Right atrium auricular region (tissue), 2 donors: ENCODE measurements around the gene SLC2A8. TPM values are rescaled to one million over a fixed set of nuclear protein-coding genes. Genes with fewer than 3 reads are reported as not detected.
A peak's percentile ranks its signal among the peaks of the same experiment; 100 is the strongest.

ENCODE experiments used
- DNase-seq: peaks from one replicate; pipeline ENCODE4 v3.0.0-alpha.2; 2019; ENCODE audit warnings: low spot score
- H3K27ac ChIP-seq, 2 donors: fragments of 200-600 bp; sonication (generic); 1 replicate in 1 of 2; 2 replicates in 1 of 2; pipeline ENCODE4 v1.5.1; 2016 to 2019
- H3K27me3 ChIP-seq, 2 donors: fragments of 200-600 bp; sonication (generic); one replicate each; pipeline versions ENCODE4 v1.5.1 to v1.6.0; 2017 to 2019
- H3K36me3 ChIP-seq: fragments of 200-600 bp; sonication (generic); one replicate; pipeline ENCODE4 v1.5.1; 2016
- H3K4me1 ChIP-seq, 2 donors: fragments of 200-600 bp; sonication (generic); one replicate each; pipeline versions ENCODE4 v1.5.1 to v1.6.0; 2017 to 2019
- H3K4me3 ChIP-seq, 2 donors: fragments of 200-600 bp; sonication (generic); 1 replicate in 1 of 2; 2 replicates in 1 of 2; pipeline ENCODE4 v1.5.1; 2017 to 2019; ENCODE audit warnings: mild to moderate bottlenecking in 1 of 2, moderate library complexity in 1 of 2
- H3K9me3 ChIP-seq, 2 donors: fragments of 200-600 bp; sonication (generic); one replicate each; pipeline ENCODE4 v1.5.1; 2019
- total RNA-seq, 2 donors: library from RNA; depleted of rRNA; stranded (reverse); fragments of >200 nt; gene quantifications; one replicate each; pipeline ENCODE4 v1.1.0, GENCODE V29; 2016
- TF ChIP-seq, protein P1 (sequence below), 2 donors: fragments of 200-600 bp; sonication (generic); IDR thresholded peaks; one replicate each; pipeline ENCODE4 v1.5.1; 2019; ENCODE audit warnings: antibody characterized with exemption in 2 of 2

SLC2A8 gene
- total RNA-seq, 2 donors from 2014 or later = 19.2 to 19.8 TPM

DNA sequence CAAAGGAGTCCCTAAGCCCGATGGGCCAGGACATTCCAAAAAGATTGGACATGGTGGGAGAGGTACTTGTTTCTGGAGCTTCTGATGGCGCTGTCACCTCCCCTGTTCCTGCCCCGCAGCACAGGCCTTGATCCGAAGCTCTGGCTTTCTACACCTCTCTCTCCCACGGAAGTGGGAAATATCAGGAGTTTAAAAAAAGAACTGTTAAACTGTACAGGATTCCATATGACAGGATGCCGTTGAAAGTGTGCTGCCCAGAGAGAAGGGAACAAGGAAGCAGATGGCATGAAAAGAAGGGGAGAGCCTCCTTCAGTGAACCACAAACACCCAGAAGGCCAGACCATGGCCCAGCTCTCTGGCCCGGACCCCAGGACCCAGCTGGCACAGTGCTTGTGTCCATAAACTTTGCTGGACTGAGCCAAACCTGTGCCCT lies 26.8 kb upstream of the SLC2A8 start:
- no peak for DNase-seq
- TF ChIP-seq, protein P1, sequence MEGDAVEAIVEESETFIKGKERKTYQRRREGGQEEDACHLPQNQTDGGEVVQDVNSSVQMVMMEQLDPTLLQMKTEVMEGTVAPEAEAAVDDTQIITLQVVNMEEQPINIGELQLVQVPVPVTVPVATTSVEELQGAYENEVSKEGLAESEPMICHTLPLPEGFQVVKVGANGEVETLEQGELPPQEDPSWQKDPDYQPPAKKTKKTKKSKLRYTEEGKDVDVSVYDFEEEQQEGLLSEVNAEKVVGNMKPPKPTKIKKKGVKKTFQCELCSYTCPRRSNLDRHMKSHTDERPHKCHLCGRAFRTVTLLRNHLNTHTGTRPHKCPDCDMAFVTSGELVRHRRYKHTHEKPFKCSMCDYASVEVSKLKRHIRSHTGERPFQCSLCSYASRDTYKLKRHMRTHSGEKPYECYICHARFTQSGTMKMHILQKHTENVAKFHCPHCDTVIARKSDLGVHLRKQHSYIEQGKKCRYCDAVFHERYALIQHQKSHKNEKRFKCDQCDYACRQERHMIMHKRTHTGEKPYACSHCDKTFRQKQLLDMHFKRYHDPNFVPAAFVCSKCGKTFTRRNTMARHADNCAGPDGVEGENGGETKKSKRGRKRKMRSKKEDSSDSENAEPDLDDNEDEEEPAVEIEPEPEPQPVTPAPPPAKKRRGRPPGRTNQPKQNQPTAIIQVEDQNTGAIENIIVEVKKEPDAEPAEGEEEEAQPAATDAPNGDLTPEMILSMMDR (IDR thresholded peaks at IDR 0.05) = no peak
- Histone ChIP-seq H3K9me3 (no peaks in the 10 kb centered on the region), H3K27me3 (no peaks in the 10 kb centered on the region), H3K36me3 (no peaks in the 10 kb centered on the region), H3K27ac (no peak overlapping the region), H3K4me1 (peaks cover 0 to 14% of the 10 kb centered on the region in 2 donors), H3K4me3 (no peak overlapping the region)

DNA sequence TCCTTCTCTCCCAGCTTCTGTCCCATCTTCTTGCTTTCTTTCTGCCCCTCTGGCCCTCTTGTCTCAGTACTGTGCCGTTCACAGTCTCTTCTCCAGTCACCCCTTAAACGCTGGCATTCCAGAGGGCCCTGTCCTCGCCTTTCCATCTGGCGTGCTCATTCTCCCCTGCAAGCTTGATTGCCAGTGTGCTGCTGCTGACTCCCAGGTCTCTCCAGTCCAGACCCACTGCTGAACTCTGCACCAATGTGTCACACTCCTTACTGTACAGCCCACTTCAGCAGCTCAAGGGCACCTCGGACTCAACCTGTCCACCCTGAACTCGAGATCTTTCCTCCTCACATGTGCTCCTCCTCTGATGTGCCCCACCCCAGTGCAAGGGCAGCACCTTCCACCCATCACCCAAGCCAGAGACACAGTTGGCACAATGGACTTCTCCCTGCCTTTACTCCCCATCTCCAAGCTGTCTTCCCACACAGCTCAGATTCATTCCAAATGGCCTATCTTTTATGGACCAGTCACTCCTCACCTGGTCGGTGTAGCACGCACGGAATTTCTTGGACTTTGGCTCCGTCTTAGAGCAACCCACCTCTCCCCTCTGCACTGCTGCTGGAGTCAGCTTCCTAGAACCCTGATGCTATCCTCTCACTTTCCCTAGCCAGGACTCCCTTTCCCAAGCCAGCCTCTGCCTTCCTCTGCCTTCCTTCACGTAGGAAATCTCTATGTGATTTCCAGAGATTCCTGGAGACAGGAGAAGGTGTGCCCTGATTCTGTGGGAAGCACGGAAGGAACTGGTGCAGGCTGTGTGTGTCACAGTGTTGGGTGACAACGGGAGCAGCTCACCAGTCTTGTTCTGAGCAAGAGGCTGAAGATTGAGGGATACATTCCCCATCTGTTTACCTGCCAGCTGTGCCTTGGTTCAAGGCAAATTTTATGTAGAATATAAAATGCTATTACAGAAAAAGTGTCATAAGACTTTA lies 26.0 kb upstream of the SLC2A8 start:
- Histone ChIP-seq H3K36me3 (no peaks in the 10 kb centered on the region), H3K27me3 (no peaks in the 10 kb centered on the region), H3K9me3 (no peaks in the 10 kb centered on the region), H3K27ac (no peak overlapping the region), H3K4me1 (peaks cover 0 to 14% of the 10 kb centered on the region in 2 donors), H3K4me3 (no peak overlapping the region)
- DNase-seq = peak; percentile 48
- TF ChIP-seq, protein P1 (IDR thresholded peaks at IDR 0.05) = no peak

DNA sequence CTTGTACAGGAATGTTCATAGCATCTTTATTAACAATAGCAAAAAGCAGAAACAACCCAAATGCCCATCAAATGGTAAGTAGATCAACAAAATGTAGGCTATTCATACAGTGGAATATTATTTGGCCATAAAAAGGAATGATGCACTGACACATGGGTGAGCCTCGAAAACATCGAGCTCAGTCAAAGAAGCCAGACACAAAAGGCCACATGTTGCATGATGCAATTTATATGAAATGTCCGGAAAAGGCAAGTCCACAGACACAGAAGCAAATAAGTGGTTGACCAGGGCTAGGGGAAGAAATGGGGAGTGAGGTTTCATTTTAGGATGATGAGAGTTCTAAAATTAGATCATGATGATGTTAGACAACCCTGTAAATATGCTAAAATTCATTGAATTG lies 16.5 kb upstream of the SLC2A8 start:
- DNase-seq = no peak
- Histone ChIP-seq H3K27ac (no peak overlapping the region), H3K9me3 (peaks cover 0 to 5% of the 10 kb centered on the region in 2 donors), H3K4me1 (no peaks in the 10 kb centered on the region), H3K27me3 (no peaks in the 10 kb centered on the region), H3K4me3 (no peak overlapping the region), H3K36me3 (no peaks in the 10 kb centered on the region)
- TF ChIP-seq, protein P1 (IDR thresholded peaks at IDR 0.05) = no peak

DNA sequence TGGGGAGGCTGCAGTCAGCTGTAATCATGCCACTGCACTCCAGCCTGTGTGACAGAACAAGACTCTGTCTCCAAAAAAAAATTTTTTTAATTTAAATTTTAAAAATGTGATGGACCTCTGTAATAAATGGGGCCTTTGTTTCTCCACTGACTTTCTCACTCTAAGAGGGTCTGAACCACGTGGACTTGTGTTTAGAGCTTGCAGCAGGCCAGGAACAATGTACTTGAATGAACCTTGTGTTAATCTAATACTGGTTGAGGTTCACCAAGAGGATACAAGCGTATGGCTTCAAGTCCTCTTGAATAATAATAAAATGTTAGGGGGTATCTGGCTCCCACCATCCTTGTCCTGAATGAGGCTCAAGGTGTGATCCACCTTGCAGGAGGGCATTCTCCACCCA lies 14.4 kb upstream of the SLC2A8 start:
- Histone ChIP-seq H3K4me1 (no peaks in the 10 kb centered on the region), H3K27me3 (no peaks in the 10 kb centered on the region), H3K9me3 (peaks cover 0 to 5% of the 10 kb centered on the region in 2 donors), H3K4me3 (no peak overlapping the region), H3K27ac (no peak overlapping the region), H3K36me3 (no peaks in the 10 kb centered on the region)
- no peak for DNase-seq
- TF ChIP-seq, protein P1 (IDR thresholded peaks at IDR 0.05) = no peak

DNA sequence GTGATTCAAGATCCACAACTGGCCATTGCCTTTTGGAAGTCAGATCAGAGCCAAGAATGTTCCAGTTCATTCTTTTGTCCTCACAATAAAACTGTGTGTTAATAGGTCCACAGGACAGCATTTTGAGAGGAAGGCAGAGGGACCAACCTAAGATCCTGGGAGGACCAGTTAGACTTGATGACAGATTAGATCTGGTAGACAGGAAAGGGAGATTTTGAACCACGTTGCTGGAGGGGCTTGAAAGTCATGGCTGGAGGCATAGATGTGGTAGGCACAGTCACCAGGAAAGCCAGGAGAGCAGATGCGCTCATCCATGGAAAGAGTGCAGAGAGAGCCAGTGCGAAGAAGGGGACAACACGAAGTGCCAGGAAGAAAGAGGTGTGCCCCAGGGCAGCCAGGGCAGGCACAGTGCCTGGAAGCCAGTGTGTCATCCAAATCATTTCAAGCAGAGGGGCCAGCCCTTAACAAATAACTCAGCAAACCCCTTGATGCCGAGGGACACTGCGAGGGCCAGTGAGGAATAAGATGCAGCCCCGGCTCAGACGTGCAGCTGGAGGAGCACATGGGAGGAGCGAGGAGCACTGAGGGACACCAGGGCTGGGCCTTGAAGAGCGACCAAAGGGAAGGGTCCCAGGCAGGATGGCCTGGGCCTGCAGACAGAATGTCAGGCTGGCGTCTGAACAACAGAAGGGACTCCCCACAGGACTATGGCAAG lies 12.8 kb upstream of the SLC2A8 start:
- H3K27ac ChIP-seq = no peak overlapping the region
- no peaks in the 10 kb centered on the region for H3K27me3 ChIP-seq
- no peak for DNase-seq
- peaks cover 0 to under 1% of the 10 kb centered on the region in 2 donors for H3K9me3 ChIP-seq
- TF ChIP-seq, protein P1 (IDR thresholded peaks at IDR 0.05) = no peak
- no peak overlapping the region for H3K4me3 ChIP-seq
- no peaks in the 10 kb centered on the region for H3K4me1 ChIP-seq
- peaks cover 3% of the 10 kb centered on the region for H3K36me3 ChIP-seq
